ENCODE data around the gene APOBEC3F.

The APOBEC3F gene

GRCh38 chr22:39092111-39092862 is 51.6 kb downstream of the APOBEC3F start:
- DNase-seq (ENCODE audit: low read depth in 2 of 2): no peak

- DNase-seq (ENCODE audit: low read depth in 2 of 2): no peak
Observed at GRCh38 chr22:39094717-39095389, 54.2 kb downstream of the APOBEC3F start.

- no peak for DNase-seq (ENCODE audit: low read depth in 2 of 2)
Observed at GRCh38 chr22:39095971-39096370, 55.3 kb downstream of the APOBEC3F start.

GRCh38 chr22:39097098-39098020 is 56.7 kb downstream of the APOBEC3F start, which contains the start of gene APOBEC3H:
Gene APOBEC3H (plus strand): TSS chr22:39097244. CDS start chr22:39100279, 3,035 bp downstream.
- no peak for DNase-seq (ENCODE audit: low read depth in 2 of 2)

GRCh38 chr22:39098026-39098425 is 57.4 kb downstream of the APOBEC3F start:
- no peak for DNase-seq (ENCODE audit: low read depth in 2 of 2)

GRCh38 chr22:39098576-39098975 is 57.9 kb downstream of the APOBEC3F start:
- no peak for DNase-seq (ENCODE audit: low read depth in 2 of 2)

GRCh38 chr22:39101226-39101625 is 60.6 kb downstream of the APOBEC3F start:
- DNase-seq (ENCODE audit: low read depth in 2 of 2): no peak

- no peak for DNase-seq (ENCODE audit: low read depth in 2 of 2)
Observed at GRCh38 chr22:39103431-39103830, 62.8 kb downstream of the APOBEC3F start.
